ENCODE measurements around the gene CIPC.

Gene CIPC

DNA sequence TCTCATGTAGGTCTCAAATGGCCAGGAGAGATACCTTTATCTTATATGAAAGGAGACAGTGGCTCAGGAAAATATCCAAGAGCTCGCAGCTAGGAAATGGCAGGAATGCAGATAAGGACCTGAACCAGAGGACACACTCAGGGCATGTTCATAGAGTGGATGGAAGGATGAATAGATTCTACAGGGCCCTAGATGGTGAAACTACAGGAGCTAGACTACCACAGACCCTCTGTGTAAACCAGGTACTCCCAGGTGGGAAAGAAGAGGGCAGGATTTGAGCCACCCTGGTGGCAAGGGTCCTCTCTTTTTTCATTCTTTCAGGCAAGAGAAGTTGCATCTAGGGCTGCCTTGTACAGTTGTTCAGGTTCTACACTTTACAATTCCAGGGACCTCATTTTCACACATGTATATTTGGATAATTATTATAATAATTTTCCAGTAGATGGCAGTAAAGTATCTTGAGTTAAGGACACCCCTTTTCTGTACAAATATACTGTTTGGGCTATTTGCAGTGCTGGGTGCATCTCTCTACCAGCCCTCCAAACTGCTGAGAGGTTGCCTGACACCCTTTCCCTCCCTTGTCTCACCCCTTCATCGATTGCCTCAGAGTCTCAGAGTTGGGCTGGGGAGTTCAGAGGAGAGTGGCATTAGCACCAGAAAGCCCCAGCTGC is 54.0 kb downstream of the CIPC start:
- no peak for DNase-seq (ENCODE audit: low read depth in 2 of 2)

DNA sequence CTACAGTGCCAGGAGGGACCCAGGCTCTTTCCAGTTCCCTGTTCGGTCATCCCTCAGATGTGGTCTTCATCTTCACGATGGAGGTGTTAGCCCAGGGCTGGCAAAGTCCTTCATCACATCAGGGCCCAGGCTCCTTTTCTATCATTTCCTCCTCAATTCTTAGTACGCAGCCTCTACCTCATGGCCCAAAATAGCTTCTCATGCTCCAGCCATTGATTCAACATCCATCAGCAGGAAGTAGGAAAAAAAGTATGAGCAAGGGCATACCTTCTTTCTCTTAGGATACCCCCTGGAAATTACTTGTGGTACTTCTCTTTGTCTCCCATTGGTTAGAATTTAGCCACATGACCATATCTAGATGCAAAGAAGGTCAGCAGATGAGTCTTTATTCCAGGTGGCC is 55.7 kb downstream of the CIPC start:
- DNase-seq (ENCODE audit: low read depth in 2 of 2) = no peak

DNA sequence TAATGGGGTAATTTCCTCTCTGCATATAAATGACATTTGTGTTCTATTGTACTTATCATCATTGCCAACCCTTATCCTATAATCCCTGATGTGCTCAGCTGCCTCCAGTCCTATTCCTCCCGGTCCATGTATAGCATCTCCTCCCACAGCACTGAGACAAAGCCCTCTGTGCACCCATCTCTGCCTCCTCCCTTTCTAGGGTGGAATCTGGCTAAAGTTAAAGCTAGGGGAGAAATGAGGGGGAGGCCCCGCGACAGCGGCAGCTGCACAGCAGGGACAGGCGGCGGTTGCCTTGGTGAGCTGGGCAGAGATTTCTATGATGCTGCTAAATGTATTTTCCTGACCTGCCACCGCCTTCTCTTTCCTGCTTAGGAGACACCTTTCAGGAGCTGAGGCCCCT is 56.4 kb downstream of the CIPC start:
- DNase-seq (ENCODE audit: low read depth in 2 of 2) = no peak

DNA sequence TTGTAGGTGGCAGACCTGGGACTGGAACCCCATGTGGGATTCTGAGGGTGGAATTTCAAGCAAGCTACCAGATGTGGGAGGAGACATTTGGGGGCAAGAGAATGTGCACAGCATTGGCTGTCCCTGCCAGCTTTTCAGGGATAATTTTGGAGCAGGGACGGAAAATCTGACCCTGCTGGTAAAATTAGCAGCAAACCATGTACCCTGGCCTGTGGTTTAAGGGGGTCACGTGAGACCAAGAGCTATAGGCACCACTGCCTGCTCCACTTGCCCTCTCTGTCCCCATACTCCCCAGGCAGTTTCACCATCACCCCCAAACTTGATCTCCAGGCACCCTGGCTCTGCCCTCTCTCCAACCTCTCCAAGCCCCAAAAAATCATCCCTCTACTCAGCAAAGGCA is 57.0 kb downstream of the CIPC start:
- DNase-seq (ENCODE audit: low read depth in 2 of 2) = no peak

DNA sequence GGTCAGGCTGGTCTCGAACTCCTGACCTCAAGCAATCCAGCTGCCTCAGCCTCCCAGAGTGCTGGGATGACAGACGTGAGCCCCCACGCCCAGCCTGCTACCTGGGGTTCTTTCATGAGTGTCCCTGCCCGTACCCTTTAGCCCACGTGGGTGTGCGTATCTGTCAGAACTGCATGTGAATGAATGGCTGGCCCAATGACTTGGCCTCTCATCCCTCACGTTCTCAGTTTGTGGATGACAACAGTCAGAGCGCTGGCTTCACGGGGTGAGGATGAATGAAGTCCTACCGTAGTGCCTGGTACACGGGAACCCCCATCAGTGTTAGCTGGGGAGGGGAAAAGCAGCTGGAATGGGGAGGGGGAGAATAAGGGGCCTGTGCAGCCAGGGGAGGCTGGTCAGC is 59.7 kb downstream of the CIPC start:
- DNase-seq (ENCODE audit: low read depth in 2 of 2) = no peak

DNA sequence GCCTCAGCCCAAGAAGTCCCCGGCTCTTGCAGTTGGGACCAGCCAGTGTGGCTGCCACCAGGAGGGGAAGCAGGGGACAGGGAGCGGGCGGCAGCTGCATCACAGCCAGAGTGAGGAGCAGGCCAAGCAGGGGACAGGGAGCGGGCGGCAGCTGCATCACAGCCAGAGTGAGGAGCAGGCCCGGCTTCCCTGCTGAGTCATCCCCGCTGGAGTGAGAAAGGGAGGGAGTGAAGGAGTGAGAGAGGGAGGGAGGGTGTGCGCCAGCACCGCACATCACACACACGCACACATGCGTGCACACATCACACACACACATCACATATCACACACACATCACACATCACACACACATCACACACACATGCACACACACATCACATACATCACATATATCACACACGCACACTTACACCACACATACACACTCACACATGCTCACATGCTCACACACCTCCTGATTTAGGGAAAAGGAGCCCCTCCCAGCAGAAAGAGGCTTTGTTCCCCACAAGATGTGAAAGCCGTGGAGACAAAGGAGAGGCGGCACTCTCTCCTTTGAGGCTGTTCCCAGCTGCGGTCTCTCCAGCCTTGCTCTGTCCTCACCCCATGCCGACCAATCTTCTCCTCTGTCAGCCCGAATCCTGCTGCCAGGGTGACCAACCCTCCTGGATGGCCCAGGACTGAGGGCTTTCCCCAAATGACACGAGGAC is 60.3 kb downstream of the CIPC start:
- DNase-seq (ENCODE audit: low read depth in 2 of 2) = no peak

DNA sequence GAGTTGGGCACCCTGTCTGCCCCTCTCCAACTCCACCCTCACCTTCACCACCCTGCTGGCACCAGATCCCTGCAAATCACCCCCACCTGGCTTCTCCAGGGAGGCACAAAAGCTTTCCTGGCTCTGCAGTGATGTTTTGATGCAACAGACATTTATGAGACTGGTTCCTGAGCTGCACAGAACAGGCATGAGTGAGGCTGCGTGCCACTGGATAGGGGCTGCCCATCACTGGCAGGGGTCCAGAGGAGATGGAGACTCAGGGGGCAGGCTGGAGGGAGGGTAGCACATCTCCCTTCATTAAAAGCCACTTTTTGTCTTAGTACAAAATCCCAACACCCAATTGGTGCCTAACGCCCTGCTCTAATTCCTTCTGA is 60.8 kb downstream of the CIPC start:
- no peak for DNase-seq (ENCODE audit: low read depth in 2 of 2)

DNA sequence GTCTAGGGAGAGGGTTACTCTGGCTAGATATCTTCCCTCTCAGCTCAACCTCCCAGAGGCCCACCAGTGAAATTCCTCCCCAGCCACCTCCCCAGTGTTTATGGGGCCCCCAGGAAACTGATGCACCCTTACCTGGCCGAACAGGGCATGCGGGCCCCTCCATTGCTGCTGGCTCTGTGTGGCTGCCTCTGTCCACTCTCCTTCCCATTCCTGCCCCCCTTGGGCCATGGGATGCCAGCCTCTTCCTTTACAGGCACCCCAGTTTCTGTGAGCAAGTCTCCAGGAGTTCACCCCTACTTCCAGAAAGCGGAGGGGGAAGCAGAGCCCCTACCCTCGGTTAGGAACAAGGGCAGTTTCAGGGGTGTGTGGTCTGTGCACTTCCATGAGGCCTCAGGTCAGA is 63.0 kb downstream of the CIPC start:
- no peak for DNase-seq (ENCODE audit: low read depth in 2 of 2)
